HepG2 (cell line): ENCODE data around the gene TEX12. TPM values are rescaled to one million over a fixed set of nuclear protein-coding genes. Genes with fewer than 3 reads are reported as not detected.
A peak's percentile ranks its signal among the peaks of the same experiment; 100 is the strongest.

Experiments used
- ARID4A ChIP-seq: sonication (generic); formaldehyde crosslinking; IDR thresholded peaks from 2 replicates; pipeline ENCODE4 v1.5.0; 2020; ENCODE audit warnings: mild to moderate bottlenecking, missing genetic modification reagents, borderline replicate concordance
- EP300 ChIP-seq, 3 experiments: sonication (generic) in 1 of 3; formaldehyde crosslinking in 1 of 3; IDR thresholded peaks; 2 replicates each; pipeline versions ENCODE4 v1.5.1 to v1.6.1; 2011 to 2020; ENCODE audit warnings: low read depth in 2 of 3, low read length in 2 of 3, borderline replicate concordance in 1 of 3, improper control_type of control experiment in 1 of 3, mild to moderate bottlenecking in 1 of 3, missing genetic modification reagents in 1 of 3, moderate library complexity in 1 of 3
- HDAC1 ChIP-seq: sonication (generic); formaldehyde crosslinking; IDR thresholded peaks from 2 replicates; pipeline ENCODE4 v1.5.1; 2020; ENCODE audit warnings: mild to moderate bottlenecking, missing genetic modification reagents
- HMG20B ChIP-seq: conservative IDR thresholded peaks from 2 replicates; pipeline ENCODE4 v1.6.1; 2016; ENCODE audit warnings: missing genetic modification reagents, missing compliant biosample characterization
- JUNB ChIP-seq: sonication (generic); formaldehyde crosslinking; IDR thresholded peaks from 2 replicates; pipeline ENCODE4 v1.8.0; 2022; ENCODE audit warnings: missing genetic modification reagents, mild to moderate bottlenecking, borderline replicate concordance
- KLF12 ChIP-seq: sonication (generic); formaldehyde crosslinking; IDR thresholded peaks from 2 replicates; pipeline ENCODE4 v1.4.0; 2020; ENCODE audit warnings: missing genetic modification reagents, borderline replicate concordance
- MAFK ChIP-seq, 2 experiments: IDR thresholded peaks in 1 of 2; conservative IDR thresholded peaks in 1 of 2; 2 replicates each; pipeline ENCODE4 v1.6.1; 2011; ENCODE audit warnings: improper control_type of control experiment in 2 of 2, low read length in 2 of 2
- MYPOP ChIP-seq: sonication (generic); formaldehyde crosslinking; IDR thresholded peaks from 2 replicates; pipeline ENCODE4 v1.8.1; 2023; ENCODE audit warnings: mild to moderate bottlenecking, moderate library complexity, missing genetic modification reagents
- SOX13 ChIP-seq, 3 experiments: fragments of 450-650 bp in 1 of 3; sonication (generic) in 1 of 3; formaldehyde crosslinking in 1 of 3; IDR thresholded peaks in 2 of 3; conservative IDR thresholded peaks in 1 of 3; 2 replicates each; pipeline versions ENCODE4 v1.5.0 to v1.6.1; 2016 to 2020; ENCODE audit warnings: antibody characterized with exemption in 1 of 3, mild to moderate bottlenecking in 1 of 3, missing compliant biosample characterization in 1 of 3, missing genetic modification reagents in 1 of 3, moderate library complexity in 1 of 3
- ZNF839 ChIP-seq: sonication (generic); formaldehyde crosslinking; IDR thresholded peaks from 2 replicates; pipeline ENCODE4 v1.4.0; 2020; ENCODE audit warnings: missing genetic modification reagents, mild to moderate bottlenecking, borderline replicate concordance
- polyA plus RNA-seq, 8 experiments: library from polyadenylated mRNA; depleted of rRNA in 3 of 8; stranded (reverse) in 7 of 8; unstranded in 1 of 8; fragments of >200 nt; fragmentation: Illumina TruSeq in 4 of 8; extraction: Trizol in 4 of 8; gene quantifications; 2 replicates each; pipeline versions ENCODE4 v1.2.1 to v1.2.3, GENCODE V29; 2011 to 2016; ENCODE audit warnings: low read depth in 4 of 8, missing spikeins in 1 of 8, mixed read lengths in 1 of 8; ENCODE audit not compliant: insufficient read depth in 1 of 8
- total RNA-seq, 5 experiments: library from RNA; depleted of rRNA; stranded (reverse); fragments of >200 nt; fragmentation: Illumina TruSeq; extraction: Trizol; gene quantifications; 2 replicates each; pipeline ENCODE4 v1.2.3, GENCODE V29; 2016; ENCODE audit warnings: low read depth in 1 of 5
- TF ChIP-seq, protein P1 (sequence below): sonication (generic); formaldehyde crosslinking; IDR thresholded peaks from 2 replicates; pipeline ENCODE4 v1.4.0; 2020; ENCODE audit warnings: mild to moderate bottlenecking, missing genetic modification reagents
- TF ChIP-seq, protein P2 (sequence below): sonication (generic); formaldehyde crosslinking; IDR thresholded peaks from 2 replicates; pipeline ENCODE4 v1.5.0; 2020; ENCODE audit warnings: missing genetic modification reagents, mild to moderate bottlenecking, borderline replicate concordance
- TF ChIP-seq, protein P3 (sequence below): sonication (generic); formaldehyde crosslinking; IDR thresholded peaks from 2 replicates; pipeline ENCODE4 v1.4.0; 2020; ENCODE audit warnings: missing genetic modification reagents; ENCODE audit errors: not compliant biosample characterization
- TF ChIP-seq, protein P4 (sequence below): sonication (generic); formaldehyde crosslinking; IDR thresholded peaks from 2 replicates; pipeline ENCODE4 v1.4.0; 2020; ENCODE audit warnings: missing genetic modification reagents, borderline replicate concordance

The TEX12 gene
- total and polyA plus RNA-seq, 2 of the 13 experiments (the other 11 are each of a cell fraction or from before 2014, with no cell fraction given): not detected

DNA sequence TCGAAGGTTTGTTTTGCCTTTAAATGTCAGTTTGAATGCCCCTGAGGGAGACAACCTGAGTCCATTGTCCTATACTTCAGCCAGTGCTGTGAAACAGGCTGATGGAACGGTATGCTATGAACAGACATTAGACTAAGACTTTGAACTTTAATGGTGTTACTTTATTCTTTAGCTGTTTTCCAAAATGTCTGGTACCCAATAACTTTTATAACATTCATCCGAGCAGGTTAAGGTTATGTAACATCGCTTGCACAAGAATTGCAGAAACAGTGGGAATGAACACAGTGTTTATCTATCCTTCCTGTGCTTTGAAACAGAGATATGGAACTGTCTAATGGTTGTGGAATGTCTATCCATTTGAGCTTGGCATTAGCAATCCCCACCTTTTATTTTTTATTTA is 46.6 kb downstream of the TEX12 start (continued):
- TF ChIP-seq SOX13 (IDR thresholded peaks at IDR 0.05): no peak
- TF ChIP-seq SOX13 (CRISPR knock-in tag; conservative IDR thresholded peaks at IDR 0.05 in 1 of 2, IDR thresholded peaks at IDR 0.05 in 1 of 2): peak in 1 of 2 experiments; percentile 61; a peak in 1 of 4 replicates
- TF ChIP-seq EP300 (IDR thresholded peaks at IDR 0.05; ENCODE audit: low read depth in 2 of 2, low read length in 2 of 2): peak in 1 of 2 experiments; percentile 41; a peak in 1 of 4 replicates
- TF ChIP-seq EP300 (CRISPR knock-in tag; IDR thresholded peaks at IDR 0.05; ENCODE audit: borderline replicate concordance): peak; percentile 39; the same call in 1 of the 2 replicates
- TF ChIP-seq JUNB: no peak
- TF ChIP-seq, protein P1, sequence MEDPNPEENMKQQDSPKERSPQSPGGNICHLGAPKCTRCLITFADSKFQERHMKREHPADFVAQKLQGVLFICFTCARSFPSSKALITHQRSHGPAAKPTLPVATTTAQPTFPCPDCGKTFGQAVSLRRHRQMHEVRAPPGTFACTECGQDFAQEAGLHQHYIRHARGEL: no peak
- TF ChIP-seq ZNF839 (CRISPR knock-in tag): no peak
- TF ChIP-seq, protein P2, sequence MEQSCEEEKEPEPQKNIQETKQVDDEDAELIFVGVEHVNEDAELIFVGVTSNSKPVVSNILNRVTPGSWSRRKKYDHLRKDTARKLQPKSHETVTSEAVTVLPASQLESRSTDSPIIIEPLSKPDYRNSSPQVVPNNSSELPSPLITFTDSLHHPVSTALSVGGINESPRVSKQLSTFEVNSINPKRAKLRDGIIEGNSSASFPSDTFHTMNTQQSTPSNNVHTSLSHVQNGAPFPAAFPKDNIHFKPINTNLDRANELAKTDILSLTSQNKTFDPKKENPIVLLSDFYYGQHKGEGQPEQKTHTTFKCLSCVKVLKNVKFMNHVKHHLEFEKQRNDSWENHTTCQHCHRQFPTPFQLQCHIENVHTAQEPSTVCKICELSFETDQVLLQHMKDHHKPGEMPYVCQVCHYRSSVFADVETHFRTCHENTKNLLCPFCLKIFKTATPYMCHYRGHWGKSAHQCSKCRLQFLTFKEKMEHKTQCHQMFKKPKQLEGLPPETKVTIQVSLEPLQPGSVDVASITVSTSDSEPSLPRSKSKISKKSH: no peak
- peak; percentile 47; the same call in 1 of the 2 replicates for TF ChIP-seq HMG20B (CRISPR knock-in tag)
- no peak for TF ChIP-seq MYPOP (CRISPR knock-in tag)
- TF ChIP-seq MAFK (conservative IDR thresholded peaks at IDR 0.05 in 1 of 2, IDR thresholded peaks at IDR 0.05 in 1 of 2; ENCODE audit: low read length in 2 of 2): no peak
- TF ChIP-seq, protein P3, sequence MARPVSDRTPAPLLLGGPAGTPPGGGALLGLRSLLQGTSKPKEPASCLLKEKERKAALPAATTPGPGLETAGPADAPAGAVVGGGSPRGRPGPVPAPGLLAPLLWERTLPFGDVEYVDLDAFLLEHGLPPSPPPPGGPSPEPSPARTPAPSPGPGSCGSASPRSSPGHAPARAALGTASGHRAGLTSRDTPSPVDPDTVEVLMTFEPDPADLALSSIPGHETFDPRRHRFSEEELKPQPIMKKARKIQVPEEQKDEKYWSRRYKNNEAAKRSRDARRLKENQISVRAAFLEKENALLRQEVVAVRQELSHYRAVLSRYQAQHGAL (CRISPR knock-in tag): no peak
- no peak for TF ChIP-seq HDAC1
- TF ChIP-seq, protein P4, sequence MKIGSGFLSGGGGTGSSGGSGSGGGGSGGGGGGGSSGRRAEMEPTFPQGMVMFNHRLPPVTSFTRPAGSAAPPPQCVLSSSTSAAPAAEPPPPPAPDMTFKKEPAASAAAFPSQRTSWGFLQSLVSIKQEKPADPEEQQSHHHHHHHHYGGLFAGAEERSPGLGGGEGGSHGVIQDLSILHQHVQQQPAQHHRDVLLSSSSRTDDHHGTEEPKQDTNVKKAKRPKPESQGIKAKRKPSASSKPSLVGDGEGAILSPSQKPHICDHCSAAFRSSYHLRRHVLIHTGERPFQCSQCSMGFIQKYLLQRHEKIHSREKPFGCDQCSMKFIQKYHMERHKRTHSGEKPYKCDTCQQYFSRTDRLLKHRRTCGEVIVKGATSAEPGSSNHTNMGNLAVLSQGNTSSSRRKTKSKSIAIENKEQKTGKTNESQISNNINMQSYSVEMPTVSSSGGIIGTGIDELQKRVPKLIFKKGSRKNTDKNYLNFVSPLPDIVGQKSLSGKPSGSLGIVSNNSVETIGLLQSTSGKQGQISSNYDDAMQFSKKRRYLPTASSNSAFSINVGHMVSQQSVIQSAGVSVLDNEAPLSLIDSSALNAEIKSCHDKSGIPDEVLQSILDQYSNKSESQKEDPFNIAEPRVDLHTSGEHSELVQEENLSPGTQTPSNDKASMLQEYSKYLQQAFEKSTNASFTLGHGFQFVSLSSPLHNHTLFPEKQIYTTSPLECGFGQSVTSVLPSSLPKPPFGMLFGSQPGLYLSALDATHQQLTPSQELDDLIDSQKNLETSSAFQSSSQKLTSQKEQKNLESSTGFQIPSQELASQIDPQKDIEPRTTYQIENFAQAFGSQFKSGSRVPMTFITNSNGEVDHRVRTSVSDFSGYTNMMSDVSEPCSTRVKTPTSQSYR (CRISPR knock-in tag): no peak
- no peak for TF ChIP-seq KLF12 (CRISPR knock-in tag)
- TF ChIP-seq ARID4A (CRISPR knock-in tag): no peak
